ENCODE measurements around the gene TNRC6A. TPM values are rescaled to one million over a fixed set of nuclear protein-coding genes. Genes with fewer than 3 reads are reported as not detected.

The TNRC6A gene
- total and polyA plus RNA-seq, 2 experiments from 2014 or later: 93.1 to 124 TPM

DNA sequence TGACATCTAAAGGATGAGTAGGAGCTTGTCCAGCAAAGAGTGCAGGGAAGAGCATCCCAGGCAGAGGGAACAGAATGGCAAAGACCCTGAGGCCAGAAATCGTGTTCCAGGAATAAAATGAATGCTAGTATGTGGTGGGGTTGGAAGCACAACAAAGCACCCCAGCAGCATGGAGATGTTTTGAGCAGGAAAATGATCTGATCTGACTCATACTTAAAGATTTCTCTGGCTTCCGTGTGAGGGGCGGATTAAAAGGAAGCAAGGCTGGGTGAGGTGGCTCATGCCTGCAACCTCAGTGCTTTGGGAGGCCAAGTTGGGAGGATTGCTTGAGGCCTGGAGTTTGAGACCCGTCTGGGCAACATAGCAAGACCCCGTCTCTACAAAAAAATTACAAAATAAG is 118.6 kb downstream of the TNRC6A start:
- Histone ChIP-seq H3K4me2 (no peak overlapping the region), H2AFZ (no peak overlapping the region), H3F3A (replicated peaks; ENCODE audit: low read depth) (no peaks in the 10 kb centered on the region), H3K9me2 (ENCODE audit: insufficient read depth) (no peaks in the 10 kb centered on the region), H3K27me3 (ENCODE audit: insufficient read depth) (no peaks in the 10 kb centered on the region), H3K79me2 (replicated peaks; ENCODE audit: insufficient read depth) (no peaks in the 10 kb centered on the region), H4K20me1 (replicated peaks; ENCODE audit: insufficient read depth) (no peaks in the 10 kb centered on the region), H3K4me3 (no peak overlapping the region), H3K27ac (ENCODE audit: low read depth) (no peak overlapping the region), H3K4me1 (ENCODE audit: insufficient read depth) (no peaks in the 10 kb centered on the region), H3K36me3 (ENCODE audit: insufficient read depth) (no peaks in the 10 kb centered on the region)
- no peak for TF ChIP-seq JUNB (IDR thresholded peaks at IDR 0.05; ENCODE audit: unreplicated experiment)
- TF ChIP-seq NANOG (IDR thresholded peaks at IDR 0.05; ENCODE audit: borderline replicate concordance): no peak
- TF ChIP-seq ZNF114 (CRISPR knock-in tag; IDR thresholded peaks at IDR 0.05): no peak
- TF ChIP-seq, protein P1, sequence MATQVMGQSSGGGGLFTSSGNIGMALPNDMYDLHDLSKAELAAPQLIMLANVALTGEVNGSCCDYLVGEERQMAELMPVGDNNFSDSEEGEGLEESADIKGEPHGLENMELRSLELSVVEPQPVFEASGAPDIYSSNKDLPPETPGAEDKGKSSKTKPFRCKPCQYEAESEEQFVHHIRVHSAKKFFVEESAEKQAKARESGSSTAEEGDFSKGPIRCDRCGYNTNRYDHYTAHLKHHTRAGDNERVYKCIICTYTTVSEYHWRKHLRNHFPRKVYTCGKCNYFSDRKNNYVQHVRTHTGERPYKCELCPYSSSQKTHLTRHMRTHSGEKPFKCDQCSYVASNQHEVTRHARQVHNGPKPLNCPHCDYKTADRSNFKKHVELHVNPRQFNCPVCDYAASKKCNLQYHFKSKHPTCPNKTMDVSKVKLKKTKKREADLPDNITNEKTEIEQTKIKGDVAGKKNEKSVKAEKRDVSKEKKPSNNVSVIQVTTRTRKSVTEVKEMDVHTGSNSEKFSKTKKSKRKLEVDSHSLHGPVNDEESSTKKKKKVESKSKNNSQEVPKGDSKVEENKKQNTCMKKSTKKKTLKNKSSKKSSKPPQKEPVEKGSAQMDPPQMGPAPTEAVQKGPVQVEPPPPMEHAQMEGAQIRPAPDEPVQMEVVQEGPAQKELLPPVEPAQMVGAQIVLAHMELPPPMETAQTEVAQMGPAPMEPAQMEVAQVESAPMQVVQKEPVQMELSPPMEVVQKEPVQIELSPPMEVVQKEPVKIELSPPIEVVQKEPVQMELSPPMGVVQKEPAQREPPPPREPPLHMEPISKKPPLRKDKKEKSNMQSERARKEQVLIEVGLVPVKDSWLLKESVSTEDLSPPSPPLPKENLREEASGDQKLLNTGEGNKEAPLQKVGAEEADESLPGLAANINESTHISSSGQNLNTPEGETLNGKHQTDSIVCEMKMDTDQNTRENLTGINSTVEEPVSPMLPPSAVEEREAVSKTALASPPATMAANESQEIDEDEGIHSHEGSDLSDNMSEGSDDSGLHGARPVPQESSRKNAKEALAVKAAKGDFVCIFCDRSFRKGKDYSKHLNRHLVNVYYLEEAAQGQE (IDR thresholded peaks at IDR 0.05; ENCODE audit: unreplicated experiment): no peak
- TF ChIP-seq, protein P2, sequence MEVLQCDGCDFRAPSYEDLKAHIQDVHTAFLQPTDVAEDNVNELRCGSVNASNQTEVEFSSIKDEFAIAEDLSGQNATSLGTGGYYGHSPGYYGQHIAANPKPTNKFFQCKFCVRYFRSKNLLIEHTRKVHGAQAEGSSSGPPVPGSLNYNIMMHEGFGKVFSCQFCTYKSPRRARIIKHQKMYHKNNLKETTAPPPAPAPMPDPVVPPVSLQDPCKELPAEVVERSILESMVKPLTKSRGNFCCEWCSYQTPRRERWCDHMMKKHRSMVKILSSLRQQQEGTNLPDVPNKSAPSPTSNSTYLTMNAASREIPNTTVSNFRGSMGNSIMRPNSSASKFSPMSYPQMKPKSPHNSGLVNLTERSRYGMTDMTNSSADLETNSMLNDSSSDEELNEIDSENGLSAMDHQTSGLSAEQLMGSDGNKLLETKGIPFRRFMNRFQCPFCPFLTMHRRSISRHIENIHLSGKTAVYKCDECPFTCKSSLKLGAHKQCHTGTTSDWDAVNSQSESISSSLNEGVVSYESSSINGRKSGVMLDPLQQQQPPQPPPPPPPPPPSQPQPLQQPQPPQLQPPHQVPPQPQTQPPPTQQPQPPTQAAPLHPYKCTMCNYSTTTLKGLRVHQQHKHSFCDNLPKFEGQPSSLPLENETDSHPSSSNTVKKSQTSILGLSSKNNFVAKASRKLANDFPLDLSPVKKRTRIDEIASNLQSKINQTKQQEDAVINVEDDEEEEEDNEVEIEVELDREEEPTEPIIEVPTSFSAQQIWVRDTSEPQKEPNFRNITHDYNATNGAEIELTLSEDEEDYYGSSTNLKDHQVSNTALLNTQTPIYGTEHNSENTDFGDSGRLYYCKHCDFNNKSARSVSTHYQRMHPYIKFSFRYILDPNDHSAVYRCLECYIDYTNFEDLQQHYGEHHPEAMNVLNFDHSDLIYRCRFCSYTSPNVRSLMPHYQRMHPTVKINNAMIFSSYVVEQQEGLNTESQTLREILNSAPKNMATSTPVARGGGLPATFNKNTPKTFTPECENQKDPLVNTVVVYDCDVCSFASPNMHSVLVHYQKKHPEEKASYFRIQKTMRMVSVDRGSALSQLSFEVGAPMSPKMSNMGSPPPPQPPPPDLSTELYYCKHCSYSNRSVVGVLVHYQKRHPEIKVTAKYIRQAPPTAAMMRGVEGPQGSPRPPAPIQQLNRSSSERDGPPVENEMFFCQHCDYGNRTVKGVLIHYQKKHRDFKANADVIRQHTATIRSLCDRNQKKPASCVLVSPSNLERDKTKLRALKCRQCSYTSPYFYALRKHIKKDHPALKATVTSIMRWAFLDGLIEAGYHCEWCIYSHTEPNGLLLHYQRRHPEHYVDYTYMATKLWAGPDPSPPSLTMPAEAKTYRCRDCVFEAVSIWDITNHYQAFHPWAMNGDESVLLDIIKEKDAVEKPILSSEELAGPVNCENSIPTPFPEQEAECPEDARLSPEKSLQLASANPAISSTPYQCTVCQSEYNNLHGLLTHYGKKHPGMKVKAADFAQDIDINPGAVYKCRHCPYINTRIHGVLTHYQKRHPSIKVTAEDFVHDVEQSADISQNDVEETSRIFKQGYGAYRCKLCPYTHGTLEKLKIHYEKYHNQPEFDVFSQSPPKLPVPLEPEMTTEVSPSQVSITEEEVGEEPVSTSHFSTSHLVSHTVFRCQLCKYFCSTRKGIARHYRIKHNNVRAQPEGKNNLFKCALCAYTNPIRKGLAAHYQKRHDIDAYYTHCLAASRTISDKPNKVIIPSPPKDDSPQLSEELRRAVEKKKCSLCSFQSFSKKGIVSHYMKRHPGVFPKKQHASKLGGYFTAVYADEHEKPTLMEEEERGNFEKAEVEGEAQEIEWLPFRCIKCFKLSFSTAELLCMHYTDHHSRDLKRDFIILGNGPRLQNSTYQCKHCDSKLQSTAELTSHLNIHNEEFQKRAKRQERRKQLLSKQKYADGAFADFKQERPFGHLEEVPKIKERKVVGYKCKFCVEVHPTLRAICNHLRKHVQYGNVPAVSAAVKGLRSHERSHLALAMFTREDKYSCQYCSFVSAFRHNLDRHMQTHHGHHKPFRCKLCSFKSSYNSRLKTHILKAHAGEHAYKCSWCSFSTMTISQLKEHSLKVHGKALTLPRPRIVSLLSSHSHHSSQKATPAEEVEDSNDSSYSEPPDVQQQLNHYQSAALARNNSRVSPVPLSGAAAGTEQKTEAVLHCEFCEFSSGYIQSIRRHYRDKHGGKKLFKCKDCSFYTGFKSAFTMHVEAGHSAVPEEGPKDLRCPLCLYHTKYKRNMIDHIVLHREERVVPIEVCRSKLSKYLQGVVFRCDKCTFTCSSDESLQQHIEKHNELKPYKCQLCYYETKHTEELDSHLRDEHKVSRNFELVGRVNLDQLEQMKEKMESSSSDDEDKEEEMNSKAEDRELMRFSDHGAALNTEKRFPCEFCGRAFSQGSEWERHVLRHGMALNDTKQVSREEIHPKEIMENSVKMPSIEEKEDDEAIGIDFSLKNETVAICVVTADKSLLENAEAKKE (CRISPR knock-in tag; IDR thresholded peaks at IDR 0.05): no peak
- TF ChIP-seq, protein P3, sequence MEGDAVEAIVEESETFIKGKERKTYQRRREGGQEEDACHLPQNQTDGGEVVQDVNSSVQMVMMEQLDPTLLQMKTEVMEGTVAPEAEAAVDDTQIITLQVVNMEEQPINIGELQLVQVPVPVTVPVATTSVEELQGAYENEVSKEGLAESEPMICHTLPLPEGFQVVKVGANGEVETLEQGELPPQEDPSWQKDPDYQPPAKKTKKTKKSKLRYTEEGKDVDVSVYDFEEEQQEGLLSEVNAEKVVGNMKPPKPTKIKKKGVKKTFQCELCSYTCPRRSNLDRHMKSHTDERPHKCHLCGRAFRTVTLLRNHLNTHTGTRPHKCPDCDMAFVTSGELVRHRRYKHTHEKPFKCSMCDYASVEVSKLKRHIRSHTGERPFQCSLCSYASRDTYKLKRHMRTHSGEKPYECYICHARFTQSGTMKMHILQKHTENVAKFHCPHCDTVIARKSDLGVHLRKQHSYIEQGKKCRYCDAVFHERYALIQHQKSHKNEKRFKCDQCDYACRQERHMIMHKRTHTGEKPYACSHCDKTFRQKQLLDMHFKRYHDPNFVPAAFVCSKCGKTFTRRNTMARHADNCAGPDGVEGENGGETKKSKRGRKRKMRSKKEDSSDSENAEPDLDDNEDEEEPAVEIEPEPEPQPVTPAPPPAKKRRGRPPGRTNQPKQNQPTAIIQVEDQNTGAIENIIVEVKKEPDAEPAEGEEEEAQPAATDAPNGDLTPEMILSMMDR (conservative IDR thresholded peaks at IDR 0.05; ENCODE audit: low read depth in 2 of 2): no peak
- TF ChIP-seq POLR2AphosphoS5 (IDR thresholded peaks at IDR 0.05; ENCODE audit: low read depth): no peak
- Mint-ChIP-seq H3K36me3 (ENCODE audit: low read depth) (no peaks in the 10 kb centered on the region), H3K9me3 (no peaks in the 10 kb centered on the region), H3K27ac (no peak overlapping the region), H3K4me1 (no peaks in the 10 kb centered on the region), H3K27me3 (ENCODE audit: insufficient read depth, low read depth, poor library complexity) (peaks cover 11% of the 10 kb centered on the region), H3K4me3 (no peak overlapping the region)
- no peak for DNase-seq (ENCODE audit: low spot score)
- no peak for ATAC-seq
